COLO668 (cell line): ENCODE results near the gene DPP7.
"Not testable (repeated sequence)": the region's sequence is repeated elsewhere in the genome, so short reads cannot be mapped to it uniquely, and the experiment has no call there.

Experiments used
- DNase-seq: peaks from one replicate; lab custom pipeline; 2025; ENCODE audit not compliant: unreplicated experiment; lab: John Stamatoyannopoulos, UW

DPP7 gene

GRCh38 chr9:137075275-137075775, 39.2 kb downstream of the DPP7 start:
- no peak for DNase-seq

- DNase-seq: no peak
Observed at GRCh38 chr9:137074657-137075274, 39.8 kb downstream of the DPP7 start.

- DNase-seq: no peak
Observed at GRCh38 chr9:137073992-137074399, 40.5 kb downstream of the DPP7 start.

GRCh38 chr9:137071282-137071681, 43.3 kb downstream of the DPP7 start:
- DNase-seq: no peak

GRCh38 chr9:137070906-137071275, 43.6 kb downstream of the DPP7 start:
- DNase-seq: peak; percentile 84

- peak; percentile 96 for DNase-seq
Observed at GRCh38 chr9:137070201-137070905, 44.2 kb downstream of the DPP7 start, which contains the start of gene SAPCD2. Gene SAPCD2, minus strand, starts transcription at chr9:137070557. Its CDS starts 97 bp downstream, at chr9:137070460.

GRCh38 chr9:137069508-137070091, 44.9 kb downstream of the DPP7 start:
- peak; percentile 66 for DNase-seq

- DNase-seq: peak; percentile 53
Observed at GRCh38 chr9:137068539-137069507, 45.7 kb downstream of the DPP7 start.

- DNase-seq: peak; percentile 91
Observed at GRCh38 chr9:137067860-137068538, 46.5 kb downstream of the DPP7 start.

GRCh38 chr9:137066096-137066861, 48.3 kb downstream of the DPP7 start:
- DNase-seq: no peak

GRCh38 chr9:137065336-137065967, 49.1 kb downstream of the DPP7 start:
- no peak for DNase-seq

- DNase-seq: no peak
Observed at GRCh38 chr9:137064880-137065164, 49.7 kb downstream of the DPP7 start.

GRCh38 chr9:137064027-137064879, 50.3 kb downstream of the DPP7 start:
- DNase-seq: peak; percentile 58

GRCh38 chr9:137063311-137064026, 51.1 kb downstream of the DPP7 start:
- no peak for DNase-seq

- not testable (repeated sequence) for DNase-seq
Observed at GRCh38 chr9:137062798-137063197, 51.7 kb downstream of the DPP7 start.

- no peak for DNase-seq
Observed at GRCh38 chr9:137062384-137062783, 52.1 kb downstream of the DPP7 start.
